Ovary (tissue), 9 donors: ENCODE measurements around the gene NEDD4. TPM values are rescaled to one million over a fixed set of nuclear protein-coding genes. Genes with fewer than 3 reads are reported as not detected.

Experiments used
- DNase-seq, 5 donors: peaks; one replicate each; pipeline ENCODE4 v3.0.0-alpha.2; 2019 to 2020
- H3K27ac ChIP-seq, 2 donors: fragments of 200-600 bp; one replicate each; pipeline versions ENCODE4 v1.5.1 to v1.8.0; 2019 to 2022
- H3K27me3 ChIP-seq: fragments of 200-600 bp; one replicate; pipeline ENCODE4 v1.8.0; 2022
- H3K36me3 ChIP-seq: fragments of 200-600 bp; sonication (generic); one replicate; pipeline ENCODE4 v1.5.1; 2019
- H3K4me1 ChIP-seq: one replicate; pipeline ENCODE4 v1.8.1; 2013; ENCODE audit warnings: mild to moderate bottlenecking, moderate library complexity; ENCODE audit not compliant: insufficient read depth
- H3K4me3 ChIP-seq: fragments of 200-600 bp; sonication (generic); one replicate; pipeline ENCODE4 v1.5.1; 2017
- H3K9me3 ChIP-seq, 2 donors: fragments of 200-600 bp in 1 of 2; sonication (generic) in 1 of 2; one replicate each; pipeline versions ENCODE4 v1.5.1 to v1.8.1; 2013 to 2019; ENCODE audit warnings: mild to moderate bottlenecking in 1 of 2, moderate library complexity in 1 of 2
- EP300 ChIP-seq: sonication (generic); formaldehyde crosslinking; IDR thresholded peaks from one replicate; pipeline ENCODE4 v1.6.1; 2017; ENCODE audit warnings: antibody characterized with exemption
- POLR2A ChIP-seq: fragments of 450-650 bp; IDR thresholded peaks from one replicate; pipeline ENCODE4 v1.6.1; 2017; ENCODE audit warnings: antibody characterized with exemption, mild to moderate bottlenecking, moderate library complexity
- WGBS, 3 donors: extraction: QIAGEN DNeasy Blood & Tissue Kit in 1 of 3; methylation state at CpG; one replicate each; pipeline versions ENCODE4 v1.1.5 to v1.1.7; 2013 to 2017; 5-methylcytosine and 5-hydroxymethylcytosine counted together
- intact Hi-C, 4 donors: fragments of 100-400 bp; cut with DNase I; formaldehyde crosslinking; loops; one replicate each; pipeline versions ENCODE4 v1.11.0 to v1.15.1; 2022 to 2023
- polyA plus RNA-seq, 2 donors: library from polyadenylated mRNA; stranded (reverse); fragments of 200-250 nt in 1 of 2; fragments of 350-450 nt in 1 of 2; fragmentation: Illumina TruSeq in 1 of 2; extraction: RNeasy Lipid Tissue Mini Kit (QIAGEN cat#74804) in 1 of 2; gene quantifications; one replicate each; pipeline ENCODE4 v1.2.3, GENCODE V29; 2013 to 2014
- total RNA-seq, 7 donors: library from RNA; depleted of rRNA in 2 of 7; stranded (reverse); fragments of >200 nt in 2 of 7; fragmentation: NEBNext Ultra II Directional in 3 of 7; extraction: Animal tissue kit (Norgen Biotek cat#: 25700) in 3 of 7; gene quantifications; one replicate each; pipeline versions ENCODE4 v1.1.0 to v1.2.4, GENCODE V29; 2016 to 2023
- TF ChIP-seq, protein P1 (sequence below), 3 donors: fragments of 450-650 bp in 2 of 3; fragments of 200-600 bp in 1 of 3; IDR thresholded peaks; one replicate each; pipeline versions ENCODE4 v1.5.1 to v1.8.0; 2016 to 2022; ENCODE audit warnings: antibody characterized with exemption in 3 of 3, mild to moderate bottlenecking in 1 of 3
- donor health status: DM: no; HTN: no; CAD: no; lungs with moderate emphysema.
- donor health status: DM: no; HTN: no; CAD: no.
- donor health status: Bipolar disorder and iron deficiency.
- donor health status: DM: yes; HTN: yes; CAD: no.
- donor health status: DM: no; HTN: no; CAD: no.
- donor health status: DM: yes; HTN: yes; CAD: no.

The NEDD4 gene
- total and polyA plus RNA-seq, 9 donors, result 3.8 to 12.6 (median 10.2) TPM

DNA sequence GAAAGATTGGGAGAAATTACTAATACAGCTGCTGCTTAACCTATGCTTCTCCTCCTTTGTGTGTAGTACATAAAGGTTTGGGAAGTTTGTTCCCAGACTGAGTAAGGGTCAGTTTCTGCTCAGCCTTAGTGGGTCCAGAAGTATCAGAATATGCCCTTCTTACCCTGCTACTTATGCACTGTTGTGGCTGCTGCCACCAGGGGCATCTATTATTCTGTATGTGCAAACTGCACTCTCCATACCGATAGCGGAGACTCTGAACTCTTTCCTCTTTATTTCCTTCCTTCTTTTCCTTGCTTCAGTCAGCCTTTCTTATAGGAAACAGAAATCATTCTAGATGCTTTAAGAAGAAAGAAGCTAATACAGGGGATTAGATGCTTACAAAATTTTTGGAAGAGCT lies 4.0 kb downstream of the NEDD4 start:
- Histone ChIP-seq H3K27me3 (no peaks in the 10 kb centered on the region), H3K4me3 (no peak overlapping the region), H3K4me1 (no peaks in the 10 kb centered on the region), H3K36me3 (no peaks in the 10 kb centered on the region), H3K27ac (no peak overlapping the region), H3K9me3 (no peaks in the 10 kb centered on the region)
- 91 to 96% (median 91%) methylated on average over 2 of the region's 2 CpGs for WGBS, 3 donors
- no peak for DNase-seq
- TF ChIP-seq EP300, result no peak
- TF ChIP-seq, protein P1, sequence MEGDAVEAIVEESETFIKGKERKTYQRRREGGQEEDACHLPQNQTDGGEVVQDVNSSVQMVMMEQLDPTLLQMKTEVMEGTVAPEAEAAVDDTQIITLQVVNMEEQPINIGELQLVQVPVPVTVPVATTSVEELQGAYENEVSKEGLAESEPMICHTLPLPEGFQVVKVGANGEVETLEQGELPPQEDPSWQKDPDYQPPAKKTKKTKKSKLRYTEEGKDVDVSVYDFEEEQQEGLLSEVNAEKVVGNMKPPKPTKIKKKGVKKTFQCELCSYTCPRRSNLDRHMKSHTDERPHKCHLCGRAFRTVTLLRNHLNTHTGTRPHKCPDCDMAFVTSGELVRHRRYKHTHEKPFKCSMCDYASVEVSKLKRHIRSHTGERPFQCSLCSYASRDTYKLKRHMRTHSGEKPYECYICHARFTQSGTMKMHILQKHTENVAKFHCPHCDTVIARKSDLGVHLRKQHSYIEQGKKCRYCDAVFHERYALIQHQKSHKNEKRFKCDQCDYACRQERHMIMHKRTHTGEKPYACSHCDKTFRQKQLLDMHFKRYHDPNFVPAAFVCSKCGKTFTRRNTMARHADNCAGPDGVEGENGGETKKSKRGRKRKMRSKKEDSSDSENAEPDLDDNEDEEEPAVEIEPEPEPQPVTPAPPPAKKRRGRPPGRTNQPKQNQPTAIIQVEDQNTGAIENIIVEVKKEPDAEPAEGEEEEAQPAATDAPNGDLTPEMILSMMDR (IDR thresholded peaks at IDR 0.05), result no peak
- TF ChIP-seq POLR2A, result no peak
- intact Hi-C loops, result no loop called here

DNA sequence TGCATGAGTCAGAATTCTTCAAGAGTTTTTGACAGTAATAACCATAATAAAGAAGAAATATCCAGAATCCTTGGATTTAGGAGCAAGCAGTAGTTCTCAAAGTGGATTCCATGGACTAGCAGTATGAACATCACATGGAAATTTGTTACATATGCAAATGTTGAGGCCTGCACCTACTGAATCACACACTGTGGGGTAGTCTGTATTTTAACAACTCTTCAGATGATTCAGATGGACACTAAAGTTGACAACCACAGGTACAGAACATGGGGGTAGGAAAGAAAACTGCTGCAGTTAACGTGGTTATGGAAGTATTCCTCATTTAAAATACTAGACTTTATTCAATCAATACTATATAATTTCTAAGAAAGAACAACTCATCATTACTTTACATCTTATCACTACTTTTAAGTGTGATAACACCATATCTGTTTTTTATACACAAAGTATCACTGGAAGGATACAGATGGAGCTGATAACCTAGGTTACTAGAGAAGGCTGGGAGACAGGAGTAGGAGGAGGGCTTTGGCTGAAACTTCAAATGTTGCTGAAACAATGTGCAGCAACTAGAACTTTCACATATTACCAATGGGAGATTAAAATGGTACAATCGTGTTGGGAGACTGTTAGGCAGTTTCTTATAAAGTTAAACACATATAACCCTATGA lies 11.7 kb downstream of the NEDD4 start:
- intact Hi-C loops, result no loop called here
- no peak overlapping the region for H3K27ac ChIP-seq
- no peaks in the 10 kb centered on the region for H3K36me3 ChIP-seq
- TF ChIP-seq, protein P1 (IDR thresholded peaks at IDR 0.05), result no peak
- no peak for TF ChIP-seq POLR2A
- TF ChIP-seq EP300, result no peak
- WGBS, 3 donors, result 70 to 74% (median 72%) methylated on average over 2 of the region's 2 CpGs
- no peaks in the 10 kb centered on the region for H3K27me3 ChIP-seq
- H3K4me3 ChIP-seq, result no peak overlapping the region
- no peaks in the 10 kb centered on the region for H3K4me1 ChIP-seq
- DNase-seq, result no peak
- H3K9me3 ChIP-seq, result no peaks in the 10 kb centered on the region

DNA sequence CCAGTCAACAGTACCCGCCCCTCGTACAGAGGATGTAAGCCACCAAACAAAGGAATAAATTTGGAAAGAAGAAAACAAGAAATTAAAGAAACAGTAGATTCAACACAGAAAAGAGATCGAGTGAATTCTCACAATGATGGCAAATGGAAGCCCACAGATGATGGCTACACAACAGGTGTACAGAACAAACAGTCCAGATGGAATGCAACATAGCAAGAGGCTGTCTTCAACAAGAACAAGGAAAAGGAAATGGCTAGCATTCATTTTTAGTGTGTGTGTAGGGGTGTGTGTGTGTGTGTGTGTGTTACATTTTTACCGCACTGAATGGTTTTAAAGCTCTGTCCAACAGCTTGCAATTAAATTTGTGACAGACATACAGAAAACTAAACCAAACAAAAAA lies 12.9 kb downstream of the NEDD4 start:
- 94 to 96% (median 95%) methylated on average over 4 of the region's 4 CpGs for WGBS, 3 donors
- Histone ChIP-seq H3K4me3 (no peak overlapping the region), H3K36me3 (no peaks in the 10 kb centered on the region), H3K4me1 (no peaks in the 10 kb centered on the region), H3K9me3 (no peaks in the 10 kb centered on the region), H3K27me3 (no peaks in the 10 kb centered on the region), H3K27ac (no peak overlapping the region)
- DNase-seq, result no peak
- intact Hi-C loops, result no loop called here
- TF ChIP-seq EP300 (no peak), POLR2A (no peak)
- TF ChIP-seq, protein P1 (IDR thresholded peaks at IDR 0.05), result no peak

DNA sequence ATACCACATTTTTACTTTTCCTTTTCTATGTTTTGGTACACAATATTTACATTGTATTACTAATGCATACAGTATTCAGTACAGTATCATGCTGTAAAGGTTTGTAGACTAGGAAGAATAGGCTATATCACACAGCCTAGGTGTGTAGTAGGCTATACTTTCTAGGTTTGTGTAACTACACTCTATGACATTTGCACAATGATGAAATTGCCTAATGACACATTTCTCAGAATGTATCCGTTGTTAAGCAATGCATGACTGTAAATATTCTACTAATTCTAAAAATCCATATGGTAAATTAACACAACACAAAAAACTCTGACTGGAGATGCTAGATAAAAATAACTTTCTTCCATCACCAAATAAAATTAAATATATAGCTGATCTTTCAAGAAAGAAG lies 16.2 kb downstream of the NEDD4 start:
- Histone ChIP-seq H3K27me3 (no peaks in the 10 kb centered on the region), H3K4me1 (no peaks in the 10 kb centered on the region), H3K9me3 (no peaks in the 10 kb centered on the region), H3K4me3 (no peak overlapping the region), H3K27ac (no peak overlapping the region), H3K36me3 (no peaks in the 10 kb centered on the region)
- DNase-seq, result no peak
- intact Hi-C loops, result no loop called here
- WGBS, 3 donors, result 91 to 95% (median 94%) methylated on average over 1 of the region's 1 CpG
- TF ChIP-seq EP300, result no peak
- TF ChIP-seq POLR2A, result no peak
- TF ChIP-seq, protein P1 (IDR thresholded peaks at IDR 0.05), result no peak
